ENCODE data around the gene SMC6. TPM values are rescaled to one million over a fixed set of nuclear protein-coding genes. Genes with fewer than 3 reads are reported as not detected.

Gene SMC6
- total and polyA plus RNA-seq, 3 donors from 2014 or later = 21.7 to 79.0 (median 73.8) TPM

GRCh38 chr2:17798338-17798737 lies 44.7 kb upstream of the SMC6 start:
- 75 to 79% methylated on average over 4 of the region's 4 CpGs for WGBS, 2 donors
- H3K4me1 ChIP-seq = peaks cover 22% of the 10 kb centered on the region
- H3K9me3 ChIP-seq = no peaks in the 10 kb centered on the region
- DNase-seq = no peak
- no peak for TF ChIP-seq POLR2A (IDR thresholded peaks at IDR 0.05)
- TF ChIP-seq CTCF (IDR thresholded peaks at IDR 0.05) = no peak
- no peaks in the 10 kb centered on the region for H3K27me3 ChIP-seq
- intact Hi-C loops (cut with DNase I; ENCODE audit: low total_unique reads) = no loop called here
- no peaks in the 10 kb centered on the region for H3K36me3 ChIP-seq (ENCODE audit: low read depth, missing control alignments)
- no peak overlapping the region for H3K27ac ChIP-seq
- no peak overlapping the region for H3K4me3 ChIP-seq

GRCh38 chr2:17795309-17795708 lies 41.7 kb upstream of the SMC6 start:
- Histone ChIP-seq H3K27ac (no peak overlapping the region), H3K9me3 (no peaks in the 10 kb centered on the region), H3K4me3 (no peak overlapping the region), H3K4me1 (peaks cover 6% of the 10 kb centered on the region), H3K27me3 (no peaks in the 10 kb centered on the region), H3K36me3 (ENCODE audit: low read depth, missing control alignments) (no peaks in the 10 kb centered on the region)
- 88 to 90% methylated on average over 5 of the region's 5 CpGs for WGBS, 2 donors
- DNase-seq = no peak
- intact Hi-C loops (cut with DNase I; ENCODE audit: low total_unique reads) = no loop called here
- TF ChIP-seq POLR2A (IDR thresholded peaks at IDR 0.05) = no peak
- TF ChIP-seq CTCF (IDR thresholded peaks at IDR 0.05) = no peak

- Histone ChIP-seq H3K27me3 (no peaks in the 10 kb centered on the region), H3K4me1 (no peaks in the 10 kb centered on the region), H3K9me3 (no peaks in the 10 kb centered on the region), H3K36me3 (ENCODE audit: low read depth, missing control alignments) (no peaks in the 10 kb centered on the region), H3K4me3 (no peak overlapping the region), H3K27ac (no peak overlapping the region)
- WGBS, 2 donors = 84 to 86% methylated on average over 6 of the region's 6 CpGs
- TF ChIP-seq CTCF (IDR thresholded peaks at IDR 0.05) = no peak
- TF ChIP-seq POLR2A (IDR thresholded peaks at IDR 0.05) = no peak
- no peak for DNase-seq
- intact Hi-C loops (cut with DNase I; ENCODE audit: low total_unique reads) = no loop called here
Observed at GRCh38 chr2:17793803-17794354, 40.3 kb upstream of the SMC6 start.

- Histone ChIP-seq H3K27me3 (no peaks in the 10 kb centered on the region), H3K4me1 (no peaks in the 10 kb centered on the region), H3K36me3 (ENCODE audit: low read depth, missing control alignments) (no peaks in the 10 kb centered on the region), H3K4me3 (no peak overlapping the region), H3K9me3 (no peaks in the 10 kb centered on the region), H3K27ac (no peak overlapping the region)
- no peak for DNase-seq
- WGBS, 2 donors = 65 to 67% methylated on average over 4 of the region's 4 CpGs
- no peak for TF ChIP-seq CTCF (IDR thresholded peaks at IDR 0.05)
- TF ChIP-seq POLR2A (IDR thresholded peaks at IDR 0.05) = no peak
- intact Hi-C loops (cut with DNase I; ENCODE audit: low total_unique reads) = no loop called here
Observed at GRCh38 chr2:17793296-17793695, 39.7 kb upstream of the SMC6 start.

- no peaks in the 10 kb centered on the region for H3K4me1 ChIP-seq
- 60 to 100% methylated on average over 1 of the region's 1 CpG for WGBS, 2 donors
- H3K27ac ChIP-seq = no peak overlapping the region
- intact Hi-C loops (cut with DNase I; ENCODE audit: low total_unique reads) = no loop called here
- no peak for TF ChIP-seq CTCF (IDR thresholded peaks at IDR 0.05)
- no peak for TF ChIP-seq POLR2A (IDR thresholded peaks at IDR 0.05)
- H3K4me3 ChIP-seq = no peak overlapping the region
- no peaks in the 10 kb centered on the region for H3K27me3 ChIP-seq
- no peak for DNase-seq
- no peaks in the 10 kb centered on the region for H3K9me3 ChIP-seq
- H3K36me3 ChIP-seq (ENCODE audit: low read depth, missing control alignments) = no peaks in the 10 kb centered on the region
Observed at GRCh38 chr2:17792515-17792914, 38.9 kb upstream of the SMC6 start.
